Measurements from ENCODE around the gene PTPRN2. TPM values are rescaled to one million over a fixed set of nuclear protein-coding genes. Genes with fewer than 3 reads are reported as not detected.

PTPRN2 gene
- total RNA-seq, 2 donors from 2014 or later, result 26.1 to 55.5 TPM

DNA sequence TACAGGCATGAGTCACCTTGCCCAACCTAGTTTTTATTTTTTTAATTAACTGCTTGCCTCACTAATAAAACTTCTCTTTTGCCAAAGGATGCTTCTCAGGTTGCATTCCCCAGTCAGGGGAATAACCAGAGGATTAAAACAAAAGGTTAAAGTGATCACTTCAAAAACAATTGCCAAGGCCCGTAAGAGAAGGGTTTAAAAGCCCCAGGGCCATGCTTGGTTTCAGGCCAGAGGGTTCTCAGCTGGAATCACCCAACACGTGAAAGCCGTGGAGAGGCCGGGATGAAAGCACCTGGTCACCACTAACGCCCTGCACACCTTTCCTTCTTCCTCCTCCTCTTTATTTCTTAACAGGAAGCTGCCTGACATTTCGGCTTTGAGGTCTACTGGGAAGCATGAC lies 587.5 kb downstream of the PTPRN2 start:
- Histone ChIP-seq H3K4me1 (replicated peaks) (no peaks in the 10 kb centered on the region), H3K36me3 (no peaks in the 10 kb centered on the region), H3K27ac (no peak overlapping the region), H3K27me3 (replicated peaks; ENCODE audit: insufficient read depth) (no peaks in the 10 kb centered on the region), H3K9me3 (no peaks in the 10 kb centered on the region), H3K4me3 (no peak overlapping the region)
- TF ChIP-seq POLR2AphosphoS5 (IDR thresholded peaks at IDR 0.05) (no peak), CTCF (IDR thresholded peaks at IDR 0.05) (no peak), POLR2A (IDR thresholded peaks at IDR 0.05) (no peak)
- intact Hi-C loops (cut with DNase I), result no loop called here
- no peak for DNase-seq (ENCODE audit: low spot score)
- WGBS, result 33% methylated on average over 6 of the region's 6 CpGs

DNA sequence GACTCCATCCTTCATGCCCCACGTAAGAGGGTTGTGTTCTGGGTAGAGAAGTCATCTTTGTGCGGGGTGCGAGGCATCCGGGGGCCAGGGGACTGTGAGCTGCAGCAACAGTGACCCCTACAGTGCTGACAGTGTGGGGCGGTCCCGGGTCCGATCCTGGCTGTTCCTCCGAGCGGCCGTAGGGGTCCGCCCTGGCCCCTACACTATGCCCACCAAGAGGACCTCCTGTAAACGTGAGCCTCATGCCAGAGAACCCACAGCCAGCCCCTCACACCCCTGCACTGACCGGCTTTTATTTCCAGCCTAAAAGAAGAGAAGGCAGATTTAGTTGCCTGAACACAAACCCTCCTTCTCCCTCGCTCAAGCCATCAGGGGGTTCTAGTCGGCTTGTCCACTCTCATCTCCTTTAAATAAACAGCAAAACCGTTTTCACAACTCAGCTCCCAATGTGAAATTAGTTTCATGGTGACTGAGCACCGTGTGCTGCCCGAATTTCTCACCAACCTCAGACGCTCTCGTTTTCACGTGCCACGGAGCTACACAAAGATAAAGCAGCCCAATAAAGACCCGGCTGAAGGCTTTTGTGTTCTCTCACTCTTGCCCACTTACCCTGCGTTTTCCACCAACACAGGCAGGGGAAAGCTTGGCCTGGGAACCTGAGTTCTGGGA lies 588.6 kb downstream of the PTPRN2 start:
- no peak for TF ChIP-seq CTCF (IDR thresholded peaks at IDR 0.05)
- no peak for TF ChIP-seq POLR2A (IDR thresholded peaks at IDR 0.05)
- TF ChIP-seq POLR2AphosphoS5 (IDR thresholded peaks at IDR 0.05), result no peak
- Histone ChIP-seq H3K9me3 (no peaks in the 10 kb centered on the region), H3K27ac (no peak overlapping the region), H3K36me3 (no peaks in the 10 kb centered on the region), H3K4me1 (replicated peaks) (no peaks in the 10 kb centered on the region), H3K27me3 (replicated peaks; ENCODE audit: insufficient read depth) (no peaks in the 10 kb centered on the region), H3K4me3 (no peak overlapping the region)
- no peak for DNase-seq (ENCODE audit: low spot score)
- 81% methylated on average over 24 of the region's 24 CpGs for WGBS
- intact Hi-C loops (cut with DNase I), result no loop called here

DNA sequence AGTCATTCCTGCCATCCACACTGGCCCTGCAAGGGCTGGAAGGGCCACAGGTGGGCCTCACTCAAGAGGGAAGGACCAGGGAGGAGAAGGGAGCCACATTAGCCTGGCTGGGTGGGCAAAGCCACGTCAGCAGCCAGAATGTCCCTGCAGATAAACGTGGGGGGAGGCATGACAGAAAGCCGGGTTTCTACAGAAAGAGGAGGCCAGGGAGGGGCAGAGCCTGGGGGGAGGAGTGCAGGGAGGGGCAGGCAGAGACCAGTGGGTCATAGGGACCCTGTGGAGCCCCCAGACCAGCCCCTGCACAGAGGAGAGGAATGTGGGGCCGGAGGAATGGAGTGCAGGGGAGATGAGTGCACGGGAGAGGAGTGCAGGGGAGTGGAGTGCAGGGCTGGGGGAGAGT lies 590.2 kb downstream of the PTPRN2 start:
- no peaks in the 10 kb centered on the region for H3K9me3 ChIP-seq
- no peaks in the 10 kb centered on the region for H3K27me3 ChIP-seq (replicated peaks; ENCODE audit: insufficient read depth)
- H3K27ac ChIP-seq, result no peak overlapping the region
- WGBS, result 75% methylated on average over 5 of the region's 5 CpGs
- no peaks in the 10 kb centered on the region for H3K4me1 ChIP-seq (replicated peaks)
- no peak for DNase-seq (ENCODE audit: low spot score)
- H3K4me3 ChIP-seq, result no peak overlapping the region
- TF ChIP-seq POLR2A (IDR thresholded peaks at IDR 0.05) (no peak), CTCF (IDR thresholded peaks at IDR 0.05) (no peak), POLR2AphosphoS5 (IDR thresholded peaks at IDR 0.05) (no peak)
- no peaks in the 10 kb centered on the region for H3K36me3 ChIP-seq
- intact Hi-C loops (cut with DNase I), result no loop called here

DNA sequence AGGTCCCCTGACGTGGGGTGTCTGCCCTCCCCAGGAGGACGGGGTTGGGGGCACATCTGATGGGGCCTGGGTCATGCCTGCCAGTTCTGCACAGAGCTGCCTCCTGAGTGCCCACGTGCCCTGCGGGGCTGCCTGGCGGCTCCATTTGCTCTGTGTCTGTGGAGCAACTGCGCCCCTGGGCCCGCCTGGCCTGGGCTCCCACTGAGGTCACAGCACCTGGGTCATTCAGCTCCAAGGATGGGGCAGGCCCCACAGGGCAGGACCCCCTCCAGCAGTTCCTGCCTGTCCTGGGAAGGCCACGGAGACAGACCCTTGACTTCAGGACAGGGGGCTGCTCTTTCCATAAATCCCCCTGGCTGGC lies 590.6 kb downstream of the PTPRN2 start:
- Histone ChIP-seq H3K9me3 (no peaks in the 10 kb centered on the region), H3K27ac (no peak overlapping the region), H3K27me3 (replicated peaks; ENCODE audit: insufficient read depth) (no peaks in the 10 kb centered on the region), H3K4me3 (no peak overlapping the region), H3K4me1 (replicated peaks) (no peaks in the 10 kb centered on the region), H3K36me3 (no peaks in the 10 kb centered on the region)
- intact Hi-C loops (cut with DNase I), result no loop called here
- 95% methylated on average over 8 of the region's 8 CpGs for whole genome bisulfite sequencing
- no peak for TF ChIP-seq POLR2A (IDR thresholded peaks at IDR 0.05)
- no peak for TF ChIP-seq CTCF (IDR thresholded peaks at IDR 0.05)
- no peak for TF ChIP-seq POLR2AphosphoS5 (IDR thresholded peaks at IDR 0.05)
- DNase-seq (ENCODE audit: low spot score), result no peak

- TF ChIP-seq CTCF (IDR thresholded peaks at IDR 0.05), result no peak
- Histone ChIP-seq H3K4me1 (replicated peaks) (no peaks in the 10 kb centered on the region), H3K27ac (no peak overlapping the region), H3K27me3 (replicated peaks; ENCODE audit: insufficient read depth) (no peaks in the 10 kb centered on the region), H3K9me3 (no peaks in the 10 kb centered on the region), H3K4me3 (no peak overlapping the region), H3K36me3 (no peaks in the 10 kb centered on the region)
- no peak for DNase-seq (ENCODE audit: low spot score)
- intact Hi-C loops (cut with DNase I), result no loop called here
- 94% methylated on average over 16 of the region's 16 CpGs for WGBS
Observed at GRCh38 chr7:157996359-157997079, 591.1 kb downstream of the PTPRN2 start.
